Upper lobe of left lung (tissue), 6 donors: ENCODE results near the gene ASTL. TPM values are rescaled to one million over a fixed set of nuclear protein-coding genes. Genes with fewer than 3 reads are reported as not detected.

ENCODE experiments used
- ATAC-seq, 2 donors: fragments of 200-7000 bp; cut with Tn5 transposase; one replicate each; pipeline ENCODE4 v1.9.1; 2022; ENCODE audit warnings: mild to moderate bottlenecking in 2 of 2, moderate library complexity in 2 of 2; ENCODE audit not compliant: low FRiP score in 2 of 2
- DNase-seq, 2 donors: peaks; one replicate each; pipeline ENCODE4 v3.0.0-alpha.2; 2019 to 2020
- H3K27ac ChIP-seq, 4 donors: fragments of 200-600 bp; sonication (generic); one replicate each; pipeline ENCODE4 v1.5.1; 2016 to 2019
- H3K27me3 ChIP-seq, 4 donors: fragments of 200-600 bp; sonication (generic); one replicate each; pipeline ENCODE4 v1.5.1; 2017 to 2019
- H3K36me3 ChIP-seq, 4 donors: fragments of 200-600 bp; sonication (generic); one replicate each; pipeline ENCODE4 v1.5.1; 2016 to 2019
- H3K4me1 ChIP-seq, 4 donors: fragments of 200-600 bp; sonication (generic); one replicate each; pipeline ENCODE4 v1.5.1; 2018 to 2019
- H3K4me3 ChIP-seq, 4 donors: fragments of 200-600 bp; sonication (generic); one replicate each; pipeline ENCODE4 v1.5.1; 2017 to 2019; ENCODE audit warnings: mild to moderate bottlenecking in 2 of 4, moderate library complexity in 1 of 4
- H3K9me3 ChIP-seq, 4 donors: fragments of 200-600 bp; sonication (generic); one replicate each; pipeline ENCODE4 v1.5.1; 2018 to 2019
- CTCF ChIP-seq, 6 experiments: fragments of 450-650 bp in 4 of 6; fragments of 200-600 bp in 2 of 6; sonication (generic) in 2 of 6; IDR thresholded peaks; one replicate each; pipeline ENCODE4 v1.5.1; 2016 to 2019; ENCODE audit warnings: antibody characterized with exemption in 6 of 6
- EP300 ChIP-seq, 4 donors: sonication (generic); formaldehyde crosslinking; IDR thresholded peaks; one replicate each; pipeline ENCODE4 v1.5.1; 2017; ENCODE audit warnings: antibody characterized with exemption in 4 of 4, control low read depth in 2 of 4
- POLR2A ChIP-seq, 4 donors: fragments of 450-650 bp; IDR thresholded peaks; one replicate each; pipeline ENCODE4 v1.5.1; 2016 to 2017; ENCODE audit warnings: antibody characterized with exemption in 4 of 4, mild to moderate bottlenecking in 2 of 4
- POLR2AphosphoS5 ChIP-seq, 2 donors: sonication (generic); formaldehyde crosslinking; IDR thresholded peaks; one replicate each; pipeline ENCODE4 v1.5.1; 2017; ENCODE audit warnings: antibody characterized with exemption in 2 of 2
- WGBS, 2 donors: methylation state at CpG; one replicate each; pipeline ENCODE4 v1.1.5; 2017 to 2018; 5-methylcytosine and 5-hydroxymethylcytosine counted together
- total RNA-seq, 6 donors: library from RNA; depleted of rRNA in 4 of 6; stranded (reverse); fragments of >200 nt in 4 of 6; gene quantifications; one replicate each; pipeline versions ENCODE4 v1.1.0 to v1.2.1, GENCODE V29; 2016 to 2021
- donor health status: DM: no; HTN: no; CAD: no; lungs with moderate emphysema.
- donor health status: DM: no; HTN: yes; CAD: no; lungs with severe emphysema.

The ASTL gene
- total RNA-seq, 6 donors from 2014 or later, result 0.23 to 1.3 (median 0.27) TPM; not detected in 3

DNA sequence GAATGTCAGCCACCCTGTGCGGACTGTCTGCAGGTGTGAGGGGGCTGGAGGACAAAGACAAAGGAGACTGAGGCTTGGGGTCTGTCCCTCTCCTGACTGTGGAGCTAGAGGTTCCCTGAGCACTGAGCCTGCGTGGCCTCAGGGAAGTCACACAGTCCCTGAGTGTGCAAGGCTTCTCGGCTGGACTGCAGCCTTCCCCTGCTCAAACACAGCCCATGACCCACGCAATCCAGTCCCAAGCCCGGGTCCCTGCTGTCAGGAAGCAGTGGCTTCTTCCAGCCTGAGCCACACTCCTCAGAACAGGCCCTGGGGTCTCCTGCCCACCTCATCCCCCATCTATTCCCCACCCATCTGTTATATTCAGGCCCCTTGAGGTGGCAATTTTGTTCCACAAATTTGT, 2.7 kb downstream of the ASTL start:
- H3K9me3 ChIP-seq, result no peaks in the 10 kb centered on the region
- no peak overlapping the region for H3K27ac ChIP-seq
- no peaks in the 10 kb centered on the region for H3K27me3 ChIP-seq
- WGBS, 2 donors, result 78 to 83% methylated on average over 5 of the region's 5 CpGs
- DNase-seq (no peak), ATAC-seq (no peak)
- H3K36me3 ChIP-seq, result no peaks in the 10 kb centered on the region
- H3K4me3 ChIP-seq, result no peak overlapping the region
- peaks cover 0 to 7% (median 4%) of the 10 kb centered on the region in 4 donors for H3K4me1 ChIP-seq
- no peak for TF ChIP-seq CTCF (IDR thresholded peaks at IDR 0.05)
- no peak for TF ChIP-seq POLR2AphosphoS5 (IDR thresholded peaks at IDR 0.05)
- no peak for TF ChIP-seq POLR2A (IDR thresholded peaks at IDR 0.05)
- no peak for TF ChIP-seq EP300 (IDR thresholded peaks at IDR 0.05)

- no peaks in the 10 kb centered on the region for H3K36me3 ChIP-seq
- no peak overlapping the region for H3K4me3 ChIP-seq
- H3K27me3 ChIP-seq, result no peaks in the 10 kb centered on the region
- peaks cover 0 to 7% (median 4%) of the 10 kb centered on the region in 4 donors for H3K4me1 ChIP-seq
- TF ChIP-seq EP300 (IDR thresholded peaks at IDR 0.05) (no peak), POLR2A (IDR thresholded peaks at IDR 0.05) (no peak), POLR2AphosphoS5 (IDR thresholded peaks at IDR 0.05) (no peak), CTCF (IDR thresholded peaks at IDR 0.05) (no peak)
- no peak for ATAC-seq
- DNase-seq, result no peak
- no peak overlapping the region for H3K27ac ChIP-seq
- WGBS, 2 donors, result 68 to 79% methylated on average over 3 to 9 of the region's 9 CpGs
- H3K9me3 ChIP-seq, result no peaks in the 10 kb centered on the region
Measured at GRCh38 chr2:96135171-96135570, 3.1 kb downstream of the ASTL start.

DNA sequence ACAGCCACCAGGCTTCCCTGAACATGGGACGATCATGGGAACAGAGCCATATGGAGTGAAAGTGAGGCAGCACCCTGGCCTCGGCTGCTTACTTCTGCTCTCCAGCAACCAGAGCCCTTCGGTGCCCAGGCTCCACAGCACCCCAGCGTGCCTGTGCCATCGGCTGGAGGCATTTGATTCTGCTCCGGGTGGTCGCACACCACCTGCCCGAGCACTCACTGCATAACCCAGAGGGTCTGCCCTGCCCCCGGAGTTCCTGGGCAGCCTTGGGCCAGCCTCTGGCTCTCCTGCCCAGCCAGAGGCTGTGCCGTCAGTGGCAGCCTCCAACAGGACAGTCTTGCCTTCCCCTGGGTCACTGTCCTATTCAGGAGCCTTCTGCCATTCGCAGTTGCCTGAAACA, 3.9 kb downstream of the ASTL start:
- ATAC-seq (no peak), DNase-seq (no peak)
- 95% methylated on average over 4 of the region's 11 CpGs; no CpG with 5 or more reads in 1 of the 2 donors for WGBS, 2 donors
- no peaks in the 10 kb centered on the region for H3K9me3 ChIP-seq
- H3K4me3 ChIP-seq, result no peak overlapping the region
- no peaks in the 10 kb centered on the region for H3K27me3 ChIP-seq
- H3K4me1 ChIP-seq, result peaks cover 0 to 7% (median 4%) of the 10 kb centered on the region in 4 donors
- no peaks in the 10 kb centered on the region for H3K36me3 ChIP-seq
- H3K27ac ChIP-seq, result no peak overlapping the region
- TF ChIP-seq POLR2AphosphoS5 (IDR thresholded peaks at IDR 0.05) (no peak), EP300 (IDR thresholded peaks at IDR 0.05) (no peak), POLR2A (IDR thresholded peaks at IDR 0.05) (no peak), CTCF (IDR thresholded peaks at IDR 0.05) (no peak)

DNA sequence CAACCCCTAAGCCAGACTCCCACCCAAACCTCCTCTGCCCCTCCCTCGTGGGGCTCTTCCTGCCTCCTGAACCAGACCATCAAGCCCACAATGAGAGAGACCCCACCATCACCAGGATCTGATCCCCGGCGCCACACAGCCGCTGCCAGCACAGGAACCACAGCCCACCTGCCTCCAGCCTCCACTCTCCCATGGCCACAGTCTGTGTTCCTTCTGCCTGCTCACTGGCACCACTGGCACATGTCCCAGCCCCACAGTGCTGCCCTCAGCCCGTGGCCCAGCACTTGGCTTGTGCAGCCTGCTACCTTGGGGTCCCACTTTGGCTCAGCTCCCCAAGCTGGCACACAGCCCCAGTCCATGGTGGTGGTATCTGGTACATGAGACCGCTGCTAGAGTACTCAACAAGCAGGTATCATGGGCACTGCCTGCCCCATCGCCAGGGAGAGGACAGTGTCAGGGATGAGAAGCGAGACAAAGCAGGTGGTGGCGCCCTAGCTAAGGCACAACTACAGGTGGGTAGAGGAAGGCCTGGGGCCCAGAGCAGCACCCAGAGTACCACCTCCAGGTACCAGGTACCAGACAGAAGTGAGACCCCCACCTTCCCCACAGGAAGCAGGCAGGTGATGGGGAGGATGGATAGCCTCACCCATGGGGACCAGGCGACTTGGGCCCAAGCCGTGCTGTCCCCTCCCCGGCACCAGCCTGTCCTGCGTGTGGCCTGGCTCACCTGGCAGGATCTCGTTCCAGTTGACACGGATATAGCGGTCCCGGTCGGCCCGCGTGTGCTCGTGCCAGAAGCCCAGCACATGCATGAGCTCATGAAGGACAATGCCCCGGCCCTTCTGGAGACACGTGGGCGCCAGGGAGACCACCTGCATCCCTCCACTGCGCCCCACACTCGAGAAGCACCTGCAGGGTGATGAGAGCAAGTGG, 6.2 kb downstream of the ASTL start:
- ATAC-seq, result peak in 1 of 2 donors; percentile 4

More for the DNA sequence above, 6.2 kb downstream of the ASTL start:
- no peaks in the 10 kb centered on the region for H3K4me1 ChIP-seq
- H3K4me3 ChIP-seq, result no peak overlapping the region
- TF ChIP-seq POLR2AphosphoS5 (IDR thresholded peaks at IDR 0.05) (no peak), POLR2A (IDR thresholded peaks at IDR 0.05) (no peak), EP300 (IDR thresholded peaks at IDR 0.05) (no peak), CTCF (IDR thresholded peaks at IDR 0.05) (no peak)
- no peaks in the 10 kb centered on the region for H3K27me3 ChIP-seq
- WGBS, 2 donors, result 87 to 94% methylated on average over 12 to 18 of the region's 26 CpGs
- DNase-seq, result no peak
- no peaks in the 10 kb centered on the region for H3K36me3 ChIP-seq
- no peaks in the 10 kb centered on the region for H3K9me3 ChIP-seq
- H3K27ac ChIP-seq, result no peak overlapping the region
